ENCODE data around the gene UPF2. TPM values are rescaled to one million over a fixed set of nuclear protein-coding genes. Genes with fewer than 3 reads are reported as not detected.

Gene UPF2
- total and polyA plus RNA-seq, 3 donors from 2014 or later = 15.7 to 43.7 (median 36.9) TPM

GRCh38 chr10:11899067-11899876 lies 143.3 kb downstream of the UPF2 start:
- H3K4me1 ChIP-seq = no peaks in the 10 kb centered on the region
- TF ChIP-seq CTCF (IDR thresholded peaks at IDR 0.05) (no peak), POLR2A (IDR thresholded peaks at IDR 0.05) (no peak)
- H3K27ac ChIP-seq = no peak overlapping the region
- H3K36me3 ChIP-seq (ENCODE audit: low read depth, missing control alignments) = no peaks in the 10 kb centered on the region
- intact Hi-C loops (cut with DNase I; ENCODE audit: low total_unique reads) = no loop called here
- H3K9me3 ChIP-seq = no peaks in the 10 kb centered on the region
- 92 to 94% methylated on average over 25 to 28 of the region's 28 CpGs for WGBS, 2 donors
- H3K4me3 ChIP-seq = no peak overlapping the region
- no peak for DNase-seq
- H3K27me3 ChIP-seq = no peaks in the 10 kb centered on the region

- Histone ChIP-seq H3K4me1 (no peaks in the 10 kb centered on the region), H3K36me3 (ENCODE audit: low read depth, missing control alignments) (no peaks in the 10 kb centered on the region), H3K9me3 (no peaks in the 10 kb centered on the region), H3K27me3 (no peaks in the 10 kb centered on the region), H3K27ac (no peak overlapping the region), H3K4me3 (no peak overlapping the region)
- no peak for DNase-seq
- intact Hi-C loops (cut with DNase I; ENCODE audit: low total_unique reads) = no loop called here
- TF ChIP-seq POLR2A (IDR thresholded peaks at IDR 0.05) = no peak
- 77% methylated on average over 16 to 20 of the region's 20 CpGs for WGBS, 2 donors
These were observed 144.1 kb downstream of the UPF2 start for GRCh38 chr10:11898372-11899066.

GRCh38 chr10:11898033-11898371 lies 144.6 kb downstream of the UPF2 start:
- no peaks in the 10 kb centered on the region for H3K4me1 ChIP-seq
- 73 to 80% methylated on average over 3 of the region's 3 CpGs for WGBS, 2 donors
- intact Hi-C loops (cut with DNase I; ENCODE audit: low total_unique reads) = no loop called here
- no peaks in the 10 kb centered on the region for H3K9me3 ChIP-seq
- no peaks in the 10 kb centered on the region for H3K27me3 ChIP-seq
- no peak for TF ChIP-seq POLR2A (IDR thresholded peaks at IDR 0.05)
- TF ChIP-seq CTCF (IDR thresholded peaks at IDR 0.05) = no peak
- H3K36me3 ChIP-seq (ENCODE audit: low read depth, missing control alignments) = no peaks in the 10 kb centered on the region
- DNase-seq = no peak
- H3K27ac ChIP-seq = no peak overlapping the region
- no peak overlapping the region for H3K4me3 ChIP-seq

- intact Hi-C loops (cut with DNase I; ENCODE audit: low total_unique reads) = no loop called here
- Histone ChIP-seq H3K27me3 (no peaks in the 10 kb centered on the region), H3K4me1 (no peaks in the 10 kb centered on the region), H3K36me3 (ENCODE audit: low read depth, missing control alignments) (no peaks in the 10 kb centered on the region), H3K4me3 (no peak overlapping the region), H3K9me3 (no peaks in the 10 kb centered on the region), H3K27ac (no peak overlapping the region)
- DNase-seq = no peak
- TF ChIP-seq CTCF (IDR thresholded peaks at IDR 0.05) (no peak), POLR2A (IDR thresholded peaks at IDR 0.05) (no peak)
- 80 to 86% methylated on average over 5 of the region's 5 CpGs for WGBS, 2 donors
These were observed 145.9 kb downstream of the UPF2 start for GRCh38 chr10:11896549-11897200.

GRCh38 chr10:11895598-11895997 lies 147.0 kb downstream of the UPF2 start:
- intact Hi-C loops (cut with DNase I; ENCODE audit: low total_unique reads) = no loop called here
- Histone ChIP-seq H3K4me1 (no peaks in the 10 kb centered on the region), H3K9me3 (no peaks in the 10 kb centered on the region), H3K27ac (no peak overlapping the region), H3K27me3 (no peaks in the 10 kb centered on the region), H3K4me3 (no peak overlapping the region), H3K36me3 (ENCODE audit: low read depth, missing control alignments) (no peaks in the 10 kb centered on the region)
- WGBS, 2 donors = 79 to 80% methylated on average over 5 of the region's 5 CpGs
- DNase-seq = no peak
- TF ChIP-seq CTCF (IDR thresholded peaks at IDR 0.05) (no peak), POLR2A (IDR thresholded peaks at IDR 0.05) (no peak)
